SK-N-SH (cell line): Measurements from ENCODE around the gene RAMP3. TPM values are rescaled to one million over a fixed set of nuclear protein-coding genes. Genes with fewer than 3 reads are reported as not detected.
A peak's percentile ranks its signal among the peaks of the same experiment; 100 is the strongest.

Experiments used
- CTCF ChIA-PET: fragments of 300-600, 350-600 bp; formaldehyde crosslinking; extraction: SDS; loops from one replicate; lab custom pipeline; 2021; lab: Yijun Ruan, JAX
- POLR2A ChIA-PET: fragments of 350-600 bp; sonication (Branson Sonifier 250); formaldehyde crosslinking; extraction: SDS; loops from one replicate; lab custom pipeline; 2020; ENCODE audit warnings: antibody characterized with exemption, inconsistent platforms; lab: Yijun Ruan, JAX
- DNase-seq: peaks from one replicate; pipeline ENCODE4 v3.0.0; 2012
- H2AFZ ChIP-seq: fragments of 200-600 bp; sonication (generic); 2 replicates; pipeline ENCODE4 v1.8.1; 2016; ENCODE audit warnings: antibody characterized with exemption, mild to moderate bottlenecking, low read depth
- H3F3A ChIP-seq: fragments of 200-600 bp; sonication (generic); replicated peaks from 2 replicates; pipeline ENCODE3; 2016; ENCODE audit warnings: antibody characterized with exemption, mild to moderate bottlenecking; ENCODE audit not compliant: insufficient read depth
- H3K27ac ChIP-seq, 2 experiments: fragments of 200-500 bp in 1 of 2; fragments of 200-600 bp in 1 of 2; sonication (Bioruptor generic) in 1 of 2; sonication (generic), shearing (Covaris generic) in 1 of 2; 2 replicates each; pipeline versions ENCODE4 v1.5.1 to v1.6.1; 2014 to 2016; ENCODE audit warnings: low read depth in 2 of 2, inconsistent platforms in 1 of 2, low read length in 1 of 2, mild to moderate bottlenecking in 1 of 2, mixed read lengths in 1 of 2
- H3K27me3 ChIP-seq: fragments of 200-600 bp; sonication (generic), shearing (Covaris generic); 2 replicates; pipeline ENCODE4 v1.6.1; 2016; ENCODE audit warnings: mixed run types; ENCODE audit not compliant: insufficient read depth
- H3K36me3 ChIP-seq, 2 experiments: fragments of 200-500 bp in 1 of 2; fragments of 200-600 bp in 1 of 2; sonication (Bioruptor generic) in 1 of 2; sonication (generic) in 1 of 2; replicated peaks in 1 of 2; 2 replicates each; pipeline versions ENCODE3 to v1.5.1; 2014 to 2016; ENCODE audit warnings: low read length in 1 of 2, mild to moderate bottlenecking in 1 of 2; ENCODE audit not compliant: insufficient read depth in 2 of 2, control insufficient read depth in 1 of 2
- H3K4me1 ChIP-seq, 2 experiments: fragments of 200-500 bp in 1 of 2; fragments of 200-600 bp in 1 of 2; sonication (Bioruptor generic) in 1 of 2; sonication (generic), shearing (Covaris generic) in 1 of 2; 2 replicates each; pipeline versions ENCODE4 v1.5.1 to v1.6.1; 2014 to 2016; ENCODE audit warnings: low read depth in 1 of 2, low read length in 1 of 2, mixed run types in 1 of 2; ENCODE audit not compliant: insufficient read depth in 2 of 2, control insufficient read depth in 1 of 2
- H3K4me2 ChIP-seq: fragments of 200-600 bp; sonication (generic), shearing (Covaris generic); 2 replicates; pipeline ENCODE4 v1.6.1; 2017; ENCODE audit warnings: mixed run types
- H3K4me3 ChIP-seq, 2 experiments: fragments of 200-500 bp in 1 of 2; fragments of 200-600 bp in 1 of 2; sonication (Bioruptor generic) in 1 of 2; sonication (generic), shearing (Covaris generic) in 1 of 2; 2 replicates each; pipeline versions ENCODE4 v1.5.1 to v1.8.1; 2014 to 2016; ENCODE audit warnings: low read depth in 2 of 2, inconsistent platforms in 1 of 2, low read length in 1 of 2, mild to moderate bottlenecking in 1 of 2, mixed read lengths in 1 of 2, moderate library complexity in 1 of 2
- H3K79me2 ChIP-seq: fragments of 200-600 bp; sonication (generic); 2 replicates; pipeline ENCODE4 v1.8.1; 2017; ENCODE audit warnings: mild to moderate bottlenecking; ENCODE audit not compliant: insufficient read depth
- H3K9ac ChIP-seq: fragments of 200-600 bp; sonication (generic); 2 replicates; pipeline ENCODE4 v1.6.1; 2017; ENCODE audit warnings: mixed run types
- H3K9me2 ChIP-seq: fragments of 200-600 bp; sonication (generic); 2 replicates; pipeline ENCODE4 v1.6.1; 2017; ENCODE audit warnings: mixed run types
- H3K9me3 ChIP-seq: fragments of 200-600 bp; sonication (generic); 2 replicates; pipeline ENCODE4 v1.6.1; 2017; ENCODE audit warnings: mixed run types, mild to moderate bottlenecking, moderate library complexity
- H4K20me1 ChIP-seq: fragments of 200-600 bp; sonication (generic); 2 replicates; pipeline ENCODE4 v1.6.1; 2017; ENCODE audit warnings: mild to moderate bottlenecking, mixed run types; ENCODE audit not compliant: insufficient read depth
- ELF1 ChIP-seq: IDR thresholded peaks from 2 replicates; pipeline ENCODE4 v1.4.0; 2012
- EP300 ChIP-seq, 2 experiments: IDR thresholded peaks; 2 replicates each; pipeline versions ENCODE4 v1.4.0 to v1.6.1; 2012; ENCODE audit warnings: borderline replicate concordance in 1 of 2, low read depth in 1 of 2, low read length in 1 of 2
- EZH2phosphoT487 ChIP-seq: fragments of 200-600 bp; sonication (generic); IDR thresholded peaks from 2 replicates; pipeline ENCODE4 v1.6.1; 2017; ENCODE audit warnings: low read depth, mixed run types, mild to moderate bottlenecking, antibody characterized with exemption, moderate library complexity, borderline replicate concordance
- FOXJ3 ChIP-seq: sonication (generic); formaldehyde crosslinking; IDR thresholded peaks from 2 replicates; pipeline ENCODE4 v1.5.1; 2020; ENCODE audit warnings: mild to moderate bottlenecking, missing genetic modification reagents
- JUND ChIP-seq: IDR thresholded peaks from 2 replicates; pipeline ENCODE4 v1.4.0; 2012
- MEF2A ChIP-seq: IDR thresholded peaks from 2 replicates; pipeline ENCODE4 v1.4.0; 2012; ENCODE audit warnings: low read depth, borderline replicate concordance
- NFIC ChIP-seq: IDR thresholded peaks from 2 replicates; pipeline ENCODE4 v1.4.0; 2012; ENCODE audit warnings: borderline replicate concordance
- NRF1 ChIP-seq: IDR thresholded peaks from 2 replicates; pipeline ENCODE4 v1.6.1; 2012; ENCODE audit warnings: low read depth, mild to moderate bottlenecking, low read length
- POLR2AphosphoS5 ChIP-seq: IDR thresholded peaks from 2 replicates; pipeline ENCODE4 v1.6.1; 2012; ENCODE audit warnings: low read depth, low read length
- RAD21 ChIP-seq: IDR thresholded peaks from 2 replicates; pipeline ENCODE4 v1.6.1; 2012; ENCODE audit warnings: mild to moderate bottlenecking, low read length
- RCOR1 ChIP-seq: fragments of 150-350 bp; IDR thresholded peaks from 2 replicates; pipeline ENCODE4 v1.6.1; 2017; ENCODE audit warnings: antibody characterized with exemption, low read length
- RFX5 ChIP-seq: IDR thresholded peaks from 2 replicates; pipeline ENCODE4 v1.6.1; 2012; ENCODE audit warnings: mild to moderate bottlenecking, improper control_type of control experiment, low read length
- SIN3A ChIP-seq: IDR thresholded peaks from 2 replicates; pipeline ENCODE4 v1.6.1; 2012; ENCODE audit warnings: low read depth, mild to moderate bottlenecking, low read length, moderate library complexity, borderline replicate concordance
- TCF12 ChIP-seq: IDR thresholded peaks from 2 replicates; pipeline ENCODE4 v1.4.0; 2012
- TEAD4 ChIP-seq: IDR thresholded peaks from 2 replicates; pipeline ENCODE4 v1.4.0; 2012; ENCODE audit warnings: mild to moderate bottlenecking, borderline replicate concordance; ENCODE audit not compliant: insufficient read depth
- YY1 ChIP-seq: IDR thresholded peaks from 2 replicates; pipeline ENCODE4 v1.4.0; 2012; ENCODE audit warnings: low read depth, mild to moderate bottlenecking
- WGBS: methylation state at CpG from one replicate; pipeline ENCODE4 v1.1.6; 2017; ENCODE audit warnings: low lambda C conversion rate; 5-methylcytosine and 5-hydroxymethylcytosine counted together
- polyA plus RNA-seq, 3 experiments: library from polyadenylated mRNA; depleted of rRNA; stranded (reverse); fragments of >200 nt; gene quantifications; 2 replicates each; pipeline ENCODE4 v1.2.3, GENCODE V29; 2012
- TF ChIP-seq, protein P1 (sequence below): fragments of 200-600 bp; sonication (generic); IDR thresholded peaks from 2 replicates; pipeline ENCODE4 v1.6.1; 2017; ENCODE audit warnings: antibody characterized with exemption, mild to moderate bottlenecking, moderate library complexity
- TF ChIP-seq, protein P2 (sequence below): IDR thresholded peaks from 2 replicates; pipeline ENCODE4 v1.6.1; 2012; ENCODE audit warnings: mild to moderate bottlenecking, low read depth, low read length, moderate library complexity
- TF ChIP-seq, protein P3 (sequence below): IDR thresholded peaks from 2 replicates; pipeline ENCODE4 v1.4.0; 2012; ENCODE audit warnings: low read depth
- TF ChIP-seq, protein P4 (sequence below): IDR thresholded peaks from 2 replicates; pipeline ENCODE4; 2012
- TF ChIP-seq, protein P5 (sequence below): fragments of 150-350 bp; IDR thresholded peaks from 2 replicates; pipeline ENCODE4 v1.6.1; 2016; ENCODE audit warnings: mild to moderate bottlenecking, low read depth, low read length

RAMP3 gene
- polyA plus RNA-seq, 1 of the 3 experiments (the other 2 are of a cell fraction) = not detected

DNA sequence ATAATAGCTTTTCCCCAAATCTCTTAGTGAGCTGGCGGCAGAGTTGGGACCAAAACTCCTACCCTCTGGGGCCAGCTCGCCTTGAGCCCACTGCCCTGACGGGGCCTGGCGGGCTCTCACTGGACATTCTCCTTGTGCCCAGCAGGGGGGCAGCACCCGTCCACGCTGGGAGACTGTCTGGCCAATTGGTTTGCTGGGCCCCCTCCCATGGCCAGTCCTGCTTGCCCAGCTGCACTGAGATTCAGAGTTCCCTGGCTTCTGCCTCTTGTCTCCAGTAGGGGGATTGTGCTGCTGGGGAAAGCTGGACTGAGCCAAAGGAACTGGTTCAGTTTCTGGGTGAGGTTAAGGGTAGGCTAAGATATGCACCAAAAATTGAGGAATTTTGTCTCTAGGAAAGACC lies 59.8 kb downstream of the RAMP3 start:
- no peaks in the 10 kb centered on the region for H3F3A ChIP-seq
- no peak overlapping the region for H3K9ac ChIP-seq
- H3K4me2 ChIP-seq = no peak overlapping the region
- H3K4me3 ChIP-seq = no peak overlapping the region
- TF ChIP-seq RAD21 (peak; percentile 53), FOXJ3 (CRISPR knock-in tag) (no peak)
- TF ChIP-seq, protein P1, sequence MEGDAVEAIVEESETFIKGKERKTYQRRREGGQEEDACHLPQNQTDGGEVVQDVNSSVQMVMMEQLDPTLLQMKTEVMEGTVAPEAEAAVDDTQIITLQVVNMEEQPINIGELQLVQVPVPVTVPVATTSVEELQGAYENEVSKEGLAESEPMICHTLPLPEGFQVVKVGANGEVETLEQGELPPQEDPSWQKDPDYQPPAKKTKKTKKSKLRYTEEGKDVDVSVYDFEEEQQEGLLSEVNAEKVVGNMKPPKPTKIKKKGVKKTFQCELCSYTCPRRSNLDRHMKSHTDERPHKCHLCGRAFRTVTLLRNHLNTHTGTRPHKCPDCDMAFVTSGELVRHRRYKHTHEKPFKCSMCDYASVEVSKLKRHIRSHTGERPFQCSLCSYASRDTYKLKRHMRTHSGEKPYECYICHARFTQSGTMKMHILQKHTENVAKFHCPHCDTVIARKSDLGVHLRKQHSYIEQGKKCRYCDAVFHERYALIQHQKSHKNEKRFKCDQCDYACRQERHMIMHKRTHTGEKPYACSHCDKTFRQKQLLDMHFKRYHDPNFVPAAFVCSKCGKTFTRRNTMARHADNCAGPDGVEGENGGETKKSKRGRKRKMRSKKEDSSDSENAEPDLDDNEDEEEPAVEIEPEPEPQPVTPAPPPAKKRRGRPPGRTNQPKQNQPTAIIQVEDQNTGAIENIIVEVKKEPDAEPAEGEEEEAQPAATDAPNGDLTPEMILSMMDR = peak; percentile 41
- no peaks in the 10 kb centered on the region for H3K9me2 ChIP-seq
- CTCF ChIA-PET = interaction anchor here (0.8 to 5.7 kb wide), 20 partner anchors 10 to 637 kb away, joined by 3 to 43 read pairs (median 6); partner anchors contain the start of gene RAMP3
- DNase-seq = peak; percentile 65
- H3K27ac ChIP-seq = no peak overlapping the region
- no peaks in the 10 kb centered on the region for H3K79me2 ChIP-seq
- H4K20me1 ChIP-seq = no peaks in the 10 kb centered on the region
- H3K27me3 ChIP-seq = peaks cover 32% of the 10 kb centered on the region
- H3K36me3 ChIP-seq = no peaks in the 10 kb centered on the region
- no peaks in the 10 kb centered on the region for H3K9me3 ChIP-seq
- no peak overlapping the region for H2AFZ ChIP-seq
- WGBS = 0% methylated on average over 1 of the region's 6 CpGs
- peaks cover 0 to 36% of the 10 kb centered on the region in 2 experiments; a peak in 1 of 4 replicates for H3K4me1 ChIP-seq
- POLR2A ChIA-PET = no interaction called here

DNA sequence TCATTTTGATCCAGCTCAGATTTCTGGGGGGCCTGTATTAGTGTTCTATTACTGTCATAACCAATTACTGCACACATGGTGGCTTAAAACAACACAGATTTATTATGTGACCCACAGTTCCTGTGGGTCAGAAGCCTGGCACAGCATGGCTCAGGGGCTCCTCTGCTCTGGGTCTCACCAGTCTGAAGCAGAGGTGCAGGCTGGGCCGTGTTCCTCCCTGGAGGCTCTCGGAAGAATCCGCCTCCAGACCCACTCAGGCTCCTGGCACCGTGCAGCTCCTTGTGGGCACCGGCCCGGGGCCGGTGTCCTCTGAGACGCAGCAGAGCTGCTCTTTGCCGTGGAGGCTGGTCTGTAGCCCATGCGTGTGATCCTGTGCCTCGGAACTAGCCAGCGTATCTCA lies 61.5 kb downstream of the RAMP3 start:
- H3F3A ChIP-seq = no peaks in the 10 kb centered on the region
- DNase-seq = peak; percentile 76
- no peak overlapping the region for H3K4me3 ChIP-seq
- peaks cover 18% of the 10 kb centered on the region for H3K27me3 ChIP-seq
- no peak overlapping the region for H3K4me2 ChIP-seq
- no peak overlapping the region for H2AFZ ChIP-seq
- peaks cover 0 to 36% of the 10 kb centered on the region in 2 experiments; a peak in 1 of 4 replicates for H3K4me1 ChIP-seq
- no peaks in the 10 kb centered on the region for H3K9me3 ChIP-seq
- no peaks in the 10 kb centered on the region for H3K9me2 ChIP-seq
- no peak overlapping the region for H3K9ac ChIP-seq
- H4K20me1 ChIP-seq = no peaks in the 10 kb centered on the region
- H3K36me3 ChIP-seq = no peaks in the 10 kb centered on the region
- 51% methylated on average over 12 of the region's 12 CpGs for WGBS
- CTCF ChIA-PET = interaction anchor here (3.6 to 5.7 kb wide), 5 partner anchors 9 to 62 kb away, joined by 18 to 43 read pairs (median 22); partner anchors contain the start of gene RAMP3
- no peaks in the 10 kb centered on the region for H3K79me2 ChIP-seq
- peak overlapping the region in 1 of 2 experiments; percentile 50; a peak in 2 of 4 replicates for H3K27ac ChIP-seq
- POLR2A ChIA-PET = interaction anchor here (1.1 kb wide), 1 partner anchor 16 kb away, joined by 3 read pairs; no protein-coding TSS in a partner anchor
- TF ChIP-seq RCOR1 (peak; percentile 51; the same call in 1 of the 2 replicates), RFX5 (no peak), TEAD4 (no peak), TCF12 (no peak), RAD21 (0 out of 2 replicates have a peak, but pooled peaks have one; percentile 6), JUND (no peak), POLR2AphosphoS5 (no peak), ELF1 (no peak), NRF1 (no peak), EP300 (IDR thresholded peaks at IDR 0.05; ENCODE audit: borderline replicate concordance in 1 of 2, low read depth in 1 of 2, low read length in 1 of 2) (peak in 1 of 2 experiments; percentile 77; a peak in 2 of 4 replicates), MEF2A (no peak), YY1 (no peak), SIN3A (no peak), EZH2phosphoT487 (no peak), NFIC (no peak)
- TF ChIP-seq, protein P2, sequence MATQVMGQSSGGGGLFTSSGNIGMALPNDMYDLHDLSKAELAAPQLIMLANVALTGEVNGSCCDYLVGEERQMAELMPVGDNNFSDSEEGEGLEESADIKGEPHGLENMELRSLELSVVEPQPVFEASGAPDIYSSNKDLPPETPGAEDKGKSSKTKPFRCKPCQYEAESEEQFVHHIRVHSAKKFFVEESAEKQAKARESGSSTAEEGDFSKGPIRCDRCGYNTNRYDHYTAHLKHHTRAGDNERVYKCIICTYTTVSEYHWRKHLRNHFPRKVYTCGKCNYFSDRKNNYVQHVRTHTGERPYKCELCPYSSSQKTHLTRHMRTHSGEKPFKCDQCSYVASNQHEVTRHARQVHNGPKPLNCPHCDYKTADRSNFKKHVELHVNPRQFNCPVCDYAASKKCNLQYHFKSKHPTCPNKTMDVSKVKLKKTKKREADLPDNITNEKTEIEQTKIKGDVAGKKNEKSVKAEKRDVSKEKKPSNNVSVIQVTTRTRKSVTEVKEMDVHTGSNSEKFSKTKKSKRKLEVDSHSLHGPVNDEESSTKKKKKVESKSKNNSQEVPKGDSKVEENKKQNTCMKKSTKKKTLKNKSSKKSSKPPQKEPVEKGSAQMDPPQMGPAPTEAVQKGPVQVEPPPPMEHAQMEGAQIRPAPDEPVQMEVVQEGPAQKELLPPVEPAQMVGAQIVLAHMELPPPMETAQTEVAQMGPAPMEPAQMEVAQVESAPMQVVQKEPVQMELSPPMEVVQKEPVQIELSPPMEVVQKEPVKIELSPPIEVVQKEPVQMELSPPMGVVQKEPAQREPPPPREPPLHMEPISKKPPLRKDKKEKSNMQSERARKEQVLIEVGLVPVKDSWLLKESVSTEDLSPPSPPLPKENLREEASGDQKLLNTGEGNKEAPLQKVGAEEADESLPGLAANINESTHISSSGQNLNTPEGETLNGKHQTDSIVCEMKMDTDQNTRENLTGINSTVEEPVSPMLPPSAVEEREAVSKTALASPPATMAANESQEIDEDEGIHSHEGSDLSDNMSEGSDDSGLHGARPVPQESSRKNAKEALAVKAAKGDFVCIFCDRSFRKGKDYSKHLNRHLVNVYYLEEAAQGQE = no peak
- TF ChIP-seq, protein P3, sequence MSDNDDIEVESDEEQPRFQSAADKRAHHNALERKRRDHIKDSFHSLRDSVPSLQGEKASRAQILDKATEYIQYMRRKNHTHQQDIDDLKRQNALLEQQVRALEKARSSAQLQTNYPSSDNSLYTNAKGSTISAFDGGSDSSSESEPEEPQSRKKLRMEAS = no peak
- TF ChIP-seq, protein P4, sequence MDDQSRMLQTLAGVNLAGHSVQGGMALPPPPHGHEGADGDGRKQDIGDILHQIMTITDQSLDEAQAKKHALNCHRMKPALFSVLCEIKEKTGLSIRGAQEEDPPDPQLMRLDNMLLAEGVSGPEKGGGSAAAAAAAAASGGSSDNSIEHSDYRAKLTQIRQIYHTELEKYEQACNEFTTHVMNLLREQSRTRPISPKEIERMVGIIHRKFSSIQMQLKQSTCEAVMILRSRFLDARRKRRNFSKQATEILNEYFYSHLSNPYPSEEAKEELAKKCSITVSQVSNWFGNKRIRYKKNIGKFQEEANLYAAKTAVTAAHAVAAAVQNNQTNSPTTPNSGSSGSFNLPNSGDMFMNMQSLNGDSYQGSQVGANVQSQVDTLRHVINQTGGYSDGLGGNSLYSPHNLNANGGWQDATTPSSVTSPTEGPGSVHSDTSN = no peak
- TF ChIP-seq, protein P5, sequence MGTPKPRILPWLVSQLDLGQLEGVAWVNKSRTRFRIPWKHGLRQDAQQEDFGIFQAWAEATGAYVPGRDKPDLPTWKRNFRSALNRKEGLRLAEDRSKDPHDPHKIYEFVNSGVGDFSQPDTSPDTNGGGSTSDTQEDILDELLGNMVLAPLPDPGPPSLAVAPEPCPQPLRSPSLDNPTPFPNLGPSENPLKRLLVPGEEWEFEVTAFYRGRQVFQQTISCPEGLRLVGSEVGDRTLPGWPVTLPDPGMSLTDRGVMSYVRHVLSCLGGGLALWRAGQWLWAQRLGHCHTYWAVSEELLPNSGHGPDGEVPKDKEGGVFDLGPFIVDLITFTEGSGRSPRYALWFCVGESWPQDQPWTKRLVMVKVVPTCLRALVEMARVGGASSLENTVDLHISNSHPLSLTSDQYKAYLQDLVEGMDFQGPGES = no peak
